Stimulated activated naive CD8-positive, alpha-beta T cell treated with anti-CD3 and anti-CD28 coated beads, Interleukin-15, Interleukin-2, amounts not matched to agents 100 ng/mL and 50 ng/mL, for 24 hours (primary cell): ENCODE measurements around the gene ZER1.
A peak's percentile ranks its signal among the peaks of the same experiment; 100 is the strongest.

ENCODE experiments used
- H3K27ac Mint-ChIP-seq: one replicate; pipeline ENCODE4 v1.8.0; 2021; ENCODE audit warnings: mild to moderate bottlenecking, mixed read lengths
- H3K27me3 Mint-ChIP-seq: one replicate; pipeline ENCODE4 v1.8.0; 2021; ENCODE audit warnings: mixed read lengths
- H3K36me3 Mint-ChIP-seq: one replicate; pipeline ENCODE4 v1.8.0; 2021; ENCODE audit warnings: low read depth, mixed read lengths
- H3K4me1 Mint-ChIP-seq: one replicate; pipeline ENCODE4 v1.8.0; 2021; ENCODE audit warnings: low read depth, mixed read lengths
- H3K4me3 Mint-ChIP-seq: one replicate; pipeline ENCODE4 v1.8.0; 2021; ENCODE audit warnings: mild to moderate bottlenecking, mixed read lengths
- H3K9me3 Mint-ChIP-seq: one replicate; pipeline ENCODE4 v1.8.0; 2021; ENCODE audit warnings: mixed read lengths

Gene ZER1

GRCh38 chr9:128731691-128732090, 40.0 kb downstream of the ZER1 start:
- Mint-ChIP-seq H3K27me3 (no peaks in the 10 kb centered on the region), H3K9me3 (no peaks in the 10 kb centered on the region), H3K4me3 (no peak overlapping the region), H3K4me1 (peaks cover 10% of the 10 kb centered on the region), H3K36me3 (peaks cover 5% of the 10 kb centered on the region), H3K27ac (no peak overlapping the region)

GRCh38 chr9:128731093-128731492, 40.6 kb downstream of the ZER1 start:
- H3K4me3 Mint-ChIP-seq: no peak overlapping the region
- H3K9me3 Mint-ChIP-seq: no peaks in the 10 kb centered on the region
- peaks cover 5% of the 10 kb centered on the region for H3K36me3 Mint-ChIP-seq
- no peak overlapping the region for H3K27ac Mint-ChIP-seq
- H3K4me1 Mint-ChIP-seq: peaks cover 13% of the 10 kb centered on the region
- H3K27me3 Mint-ChIP-seq: no peaks in the 10 kb centered on the region

- Mint-ChIP-seq H3K4me1 (peaks cover 22% of the 10 kb centered on the region), H3K27me3 (no peaks in the 10 kb centered on the region), H3K4me3 (no peak overlapping the region), H3K36me3 (no peaks in the 10 kb centered on the region), H3K9me3 (no peaks in the 10 kb centered on the region), H3K27ac (no peak overlapping the region)
These were observed 41.8 kb downstream of the ZER1 start for GRCh38 chr9:128729766-128730517.

GRCh38 chr9:128729302-128729701, 42.4 kb downstream of the ZER1 start:
- H3K27ac Mint-ChIP-seq: no peak overlapping the region
- H3K4me1 Mint-ChIP-seq: peaks cover 29% of the 10 kb centered on the region
- no peaks in the 10 kb centered on the region for H3K27me3 Mint-ChIP-seq
- H3K36me3 Mint-ChIP-seq: no peaks in the 10 kb centered on the region
- H3K4me3 Mint-ChIP-seq: no peak overlapping the region
- H3K9me3 Mint-ChIP-seq: no peaks in the 10 kb centered on the region

GRCh38 chr9:128728298-128728697, 43.4 kb downstream of the ZER1 start:
- H3K27ac Mint-ChIP-seq: no peak overlapping the region
- H3K4me1 Mint-ChIP-seq: peaks cover 30% of the 10 kb centered on the region
- no peak overlapping the region for H3K4me3 Mint-ChIP-seq
- no peaks in the 10 kb centered on the region for H3K36me3 Mint-ChIP-seq
- H3K9me3 Mint-ChIP-seq: no peaks in the 10 kb centered on the region
- H3K27me3 Mint-ChIP-seq: no peaks in the 10 kb centered on the region

- peak overlapping the region; percentile 8 for H3K27ac Mint-ChIP-seq
- no peaks in the 10 kb centered on the region for H3K9me3 Mint-ChIP-seq
- H3K27me3 Mint-ChIP-seq: no peaks in the 10 kb centered on the region
- H3K4me1 Mint-ChIP-seq: peaks cover 35% of the 10 kb centered on the region
- no peaks in the 10 kb centered on the region for H3K36me3 Mint-ChIP-seq
- no peak overlapping the region for H3K4me3 Mint-ChIP-seq
These were observed 44.0 kb downstream of the ZER1 start for GRCh38 chr9:128727640-128728248.

- H3K9me3 Mint-ChIP-seq: no peaks in the 10 kb centered on the region
- peak overlapping the region; percentile 94 for H3K27ac Mint-ChIP-seq
- no peaks in the 10 kb centered on the region for H3K27me3 Mint-ChIP-seq
- H3K4me3 Mint-ChIP-seq: peak overlapping the region; percentile 95
- peaks cover 4% of the 10 kb centered on the region for H3K36me3 Mint-ChIP-seq
- peaks cover 42% of the 10 kb centered on the region for H3K4me1 Mint-ChIP-seq
These were observed 46.9 kb downstream of the ZER1 start for GRCh38 chr9:128724744-128725211.

GRCh38 chr9:128723866-128724743, 47.6 kb downstream of the ZER1 start, which contains the start of gene ZDHHC12:
TSS of gene ZDHHC12 (minus strand) at chr9:128724127. CDS start at chr9:128724093, 34 bp downstream.
- Mint-ChIP-seq H3K4me3 (peak within 1 kb of the TSS; percentile 98), H3K36me3 (peaks cover 4% of the 10 kb centered on the region), H3K4me1 (peaks cover 42% of the 10 kb centered on the region), H3K9me3 (no peaks in the 10 kb centered on the region), H3K27me3 (no peaks in the 10 kb centered on the region), H3K27ac (peak within 1 kb of the TSS; percentile 95)

- H3K4me3 Mint-ChIP-seq: peak overlapping the region; percentile 98
- H3K27me3 Mint-ChIP-seq: no peaks in the 10 kb centered on the region
- H3K9me3 Mint-ChIP-seq: no peaks in the 10 kb centered on the region
- peaks cover 42% of the 10 kb centered on the region for H3K4me1 Mint-ChIP-seq
- H3K27ac Mint-ChIP-seq: peak overlapping the region; percentile 95
- H3K36me3 Mint-ChIP-seq: peaks cover 4% of the 10 kb centered on the region
These were observed 48.3 kb downstream of the ZER1 start for GRCh38 chr9:128723352-128723865.

- H3K36me3 Mint-ChIP-seq: peaks cover 4% of the 10 kb centered on the region
- H3K4me3 Mint-ChIP-seq: peak overlapping the region; percentile 98
- H3K27ac Mint-ChIP-seq: peak overlapping the region; percentile 95
- peaks cover 41% of the 10 kb centered on the region for H3K4me1 Mint-ChIP-seq
- no peaks in the 10 kb centered on the region for H3K9me3 Mint-ChIP-seq
- no peaks in the 10 kb centered on the region for H3K27me3 Mint-ChIP-seq
These were observed 49.1 kb downstream of the ZER1 start for GRCh38 chr9:128722380-128723351.

GRCh38 chr9:128721487-128722010, 50.2 kb downstream of the ZER1 start:
- Mint-ChIP-seq H3K27ac (no peak overlapping the region), H3K4me3 (no peak overlapping the region), H3K36me3 (peaks cover 4% of the 10 kb centered on the region), H3K27me3 (no peaks in the 10 kb centered on the region), H3K9me3 (no peaks in the 10 kb centered on the region), H3K4me1 (peaks cover 31% of the 10 kb centered on the region)

GRCh38 chr9:128720841-128721486, 50.8 kb downstream of the ZER1 start:
- Mint-ChIP-seq H3K4me3 (no peak overlapping the region), H3K27me3 (no peaks in the 10 kb centered on the region), H3K4me1 (peaks cover 28% of the 10 kb centered on the region), H3K27ac (no peak overlapping the region), H3K36me3 (peaks cover 4% of the 10 kb centered on the region), H3K9me3 (no peaks in the 10 kb centered on the region)

- Mint-ChIP-seq H3K27me3 (no peaks in the 10 kb centered on the region), H3K9me3 (no peaks in the 10 kb centered on the region), H3K36me3 (peaks cover 4% of the 10 kb centered on the region), H3K4me1 (peaks cover 21% of the 10 kb centered on the region), H3K4me3 (no peak overlapping the region), H3K27ac (no peak overlapping the region)
These were observed 51.7 kb downstream of the ZER1 start for GRCh38 chr9:128719919-128720605.
